PC-9 (cell line): ENCODE measurements around the gene CPED1. TPM values are rescaled to one million over a fixed set of nuclear protein-coding genes. Genes with fewer than 3 reads are reported as not detected.
"Not testable (repeated sequence)": the region's sequence is repeated elsewhere in the genome, so short reads cannot be mapped to it uniquely, and the experiment has no call there.

Experiments used
- BruUV-seq: library from RNA; stranded (reverse); fragments of 400-500 nt; replicated peaks from 2 replicates; lab custom pipeline; 2021; lab: Mats Ljungman, UMichigan
- CTCF ChIA-PET: fragments of 300-600 bp; sonication (Branson Sonifier 250); formaldehyde crosslinking; loops from one replicate; lab custom pipeline; 2022; ENCODE audit warnings: antibody characterized with exemption; lab: Charles Lee
- POLR2A ChIA-PET: fragments of 300-600 bp; sonication (Branson Sonifier 250); formaldehyde crosslinking; loops from one replicate; lab custom pipeline; 2022; ENCODE audit warnings: antibody characterized with exemption; ENCODE audit not compliant: unreplicated experiment; lab: Charles Lee
- DNase-seq, 2 experiments: peaks; one replicate each; pipeline versions ENCODE4 v3.0.0 to v3.0.0-alpha.2; 2015 to 2022; ENCODE audit warnings: mixed read lengths in 1 of 2
- H2AFZ ChIP-seq: fragments of 200-600 bp; sonication (generic); 2 replicates; pipeline ENCODE4 v1.8.1; 2017; ENCODE audit warnings: antibody characterized with exemption
- H3F3A ChIP-seq: fragments of 200-600 bp; sonication (generic); 2 replicates; pipeline ENCODE4 v1.8.1; 2017; ENCODE audit warnings: antibody characterized with exemption, mild to moderate bottlenecking, low read depth; ENCODE audit not compliant: insufficient read depth
- H3K27ac ChIP-seq: fragments of 200-600 bp; sonication (generic); 2 replicates; pipeline ENCODE4 v1.6.1; 2016; ENCODE audit warnings: mixed run types
- H3K27me3 ChIP-seq: fragments of 200-600 bp; sonication (generic); 2 replicates; pipeline ENCODE4 v1.6.1; 2016; ENCODE audit warnings: low read depth, mixed run types; ENCODE audit not compliant: insufficient read depth
- H3K36me3 ChIP-seq: fragments of 200-600 bp; sonication (generic); 2 replicates; pipeline ENCODE4 v1.6.1; 2016; ENCODE audit warnings: low read depth, mixed run types
- H3K4me1 ChIP-seq: fragments of 200-600 bp; sonication (generic); replicated peaks from 2 replicates; pipeline ENCODE4 v1.6.1; 2016; ENCODE audit warnings: mixed run types; ENCODE audit not compliant: insufficient read depth
- H3K4me2 ChIP-seq: fragments of 200-600 bp; sonication (generic); 2 replicates; pipeline ENCODE4 v1.6.1; 2017; ENCODE audit warnings: mixed run types
- H3K4me3 ChIP-seq: fragments of 200-600 bp; sonication (generic); 2 replicates; pipeline ENCODE4 v1.6.1; 2016; ENCODE audit warnings: mixed run types
- H3K79me2 ChIP-seq: fragments of 200-600 bp; sonication (generic); 2 replicates; pipeline ENCODE4 v1.6.1; 2017; ENCODE audit warnings: low read depth, mixed run types
- H3K9me2 ChIP-seq: fragments of 200-600 bp; sonication (generic); 2 replicates; pipeline ENCODE4 v1.8.1; 2017; ENCODE audit warnings: mild to moderate bottlenecking; ENCODE audit not compliant: insufficient read depth
- H3K9me3 ChIP-seq: fragments of 200-600 bp; sonication (generic); 2 replicates; pipeline ENCODE4 v1.8.1; 2016; ENCODE audit warnings: low read depth; ENCODE audit not compliant: insufficient read depth
- H4K20me1 ChIP-seq: fragments of 200-600 bp; sonication (generic); 2 replicates; pipeline ENCODE4 v1.8.1; 2017; ENCODE audit not compliant: insufficient read depth
- CTCF ChIP-seq: fragments of 200-600 bp; sonication (generic); conservative IDR thresholded peaks from 2 replicates; pipeline ENCODE4 v1.6.1; 2017; ENCODE audit warnings: mixed run types, antibody characterized with exemption, mild to moderate bottlenecking, moderate library complexity
- EZH2 ChIP-seq: fragments of 200-600 bp; sonication (generic); IDR thresholded peaks from 2 replicates; pipeline ENCODE4 v1.8.0; 2017; ENCODE audit warnings: antibody characterized with exemption, low read depth
- intact Hi-C: fragments of 100-400 bp; cut with micrococcal nuclease; formaldehyde crosslinking; loops from one replicate; pipeline ENCODE4 v1.10.0; 2022; ENCODE audit not compliant: unreplicated experiment
- total RNA-seq: library from RNA; stranded (reverse); gene quantifications from 2 replicates; pipeline ENCODE4 v1.2.3, GENCODE V29; 2021

The CPED1 gene
- total RNA-seq, 1 experiment from 2014 or later = 2.4 TPM

GRCh38 chr7:121061677-121062582 lies 73.4 kb downstream of the CPED1 start:
- no peaks in the 10 kb centered on the region for H3K79me2 ChIP-seq
- no peaks in the 10 kb centered on the region for H3K9me2 ChIP-seq
- H3K27me3 ChIP-seq = no peaks in the 10 kb centered on the region
- POLR2A ChIA-PET = no interaction called here
- H3K36me3 ChIP-seq = no peaks in the 10 kb centered on the region
- H3K27ac ChIP-seq = no peak overlapping the region
- H3K4me1 ChIP-seq = no peaks in the 10 kb centered on the region
- DNase-seq = no peak
- H2AFZ ChIP-seq = peak overlapping the region; percentile 56; the same call in 1 of the 2 replicates
- no peaks in the 10 kb centered on the region for H3F3A ChIP-seq
- BruUV-seq = no TSS peak
- intact Hi-C loops = no loop called here
- H3K4me3 ChIP-seq = no peak overlapping the region
- CTCF ChIA-PET = no interaction called here
- TF ChIP-seq EZH2 = no peak
- no peak for TF ChIP-seq CTCF
- no peaks in the 10 kb centered on the region for H3K9me3 ChIP-seq
- H4K20me1 ChIP-seq = no peaks in the 10 kb centered on the region
- H3K4me2 ChIP-seq = no peak overlapping the region

- Histone ChIP-seq H3F3A (no peaks in the 10 kb centered on the region), H3K4me1 (no peaks in the 10 kb centered on the region), H3K79me2 (no peaks in the 10 kb centered on the region), H2AFZ (peak overlapping the region; percentile 43; the same call in 1 of the 2 replicates), H3K27me3 (no peaks in the 10 kb centered on the region), H3K27ac (no peak overlapping the region), H3K4me2 (no peak overlapping the region), H3K36me3 (no peaks in the 10 kb centered on the region), H3K9me2 (no peaks in the 10 kb centered on the region), H3K9me3 (no peaks in the 10 kb centered on the region), H3K4me3 (no peak overlapping the region), H4K20me1 (no peaks in the 10 kb centered on the region)
- DNase-seq = no peak
- BruUV-seq = no TSS peak
- intact Hi-C loops = no loop called here
- POLR2A ChIA-PET = no interaction called here
- CTCF ChIA-PET = no interaction called here
- TF ChIP-seq CTCF = no peak
- TF ChIP-seq EZH2 = no peak
Measured at GRCh38 chr7:121062671-121063279, 74.3 kb downstream of the CPED1 start.

- H3K36me3 ChIP-seq, H4K20me1 ChIP-seq, H3K4me3 ChIP-seq, intact Hi-C loops, POLR2A ChIA-PET, H3K9me3 ChIP-seq, H2AFZ ChIP-seq, DNase-seq, H3K4me2 ChIP-seq, CTCF ChIA-PET, H3K27ac ChIP-seq, H3K4me1 ChIP-seq, H3K27me3 ChIP-seq, H3K79me2 ChIP-seq, H3F3A ChIP-seq, H3K9me2 ChIP-seq, BruUV-seq: not testable (repeated sequence)
Measured at GRCh38 chr7:121067717-121068116, 79.2 kb downstream of the CPED1 start.
